Fibroblast of mammary gland (primary cell): ENCODE data around the gene TUFT1.
A peak's percentile ranks its signal among the peaks of the same experiment; 100 is the strongest.

Source experiments
- DNase-seq: peaks from one replicate; pipeline ENCODE4 v3.0.0-alpha.2; 2010; ENCODE audit warnings: low read depth
- H3K4me3 ChIP-seq: 2 replicates; pipeline ENCODE4 v1.5.1; 2011; ENCODE audit warnings: low read depth, mild to moderate bottlenecking, low read length, moderate library complexity; ENCODE audit not compliant: control insufficient read depth
- TF ChIP-seq, protein P1 (sequence below): conservative IDR thresholded peaks from 2 replicates; pipeline ENCODE4 v1.5.1; 2011; ENCODE audit warnings: low read depth, low read length, inconsistent platforms; ENCODE audit not compliant: control insufficient read depth, insufficient read depth

The TUFT1 gene

DNA sequence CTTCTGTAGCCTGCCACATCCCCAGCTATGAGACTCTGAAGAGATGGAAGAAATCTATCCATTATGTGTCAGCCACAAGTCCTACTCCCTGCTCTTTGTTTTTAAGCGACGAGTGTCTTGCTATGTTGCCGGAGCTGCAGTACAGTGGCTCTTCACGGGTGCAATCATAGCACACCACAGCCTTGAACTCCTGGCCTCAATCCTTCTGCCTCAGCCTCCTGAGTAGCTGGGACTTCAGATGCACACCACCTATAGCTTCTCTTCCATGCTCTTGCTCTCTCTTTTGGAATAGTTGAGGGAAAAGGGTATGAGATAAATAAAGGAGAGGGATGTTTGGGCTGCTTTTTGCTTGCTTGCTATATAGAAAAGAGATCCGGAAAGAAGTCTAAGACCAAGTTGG, 1.6 kb downstream of the TUFT1 start:
- H3K4me3 ChIP-seq = no peak overlapping the region
- TF ChIP-seq, protein P1, sequence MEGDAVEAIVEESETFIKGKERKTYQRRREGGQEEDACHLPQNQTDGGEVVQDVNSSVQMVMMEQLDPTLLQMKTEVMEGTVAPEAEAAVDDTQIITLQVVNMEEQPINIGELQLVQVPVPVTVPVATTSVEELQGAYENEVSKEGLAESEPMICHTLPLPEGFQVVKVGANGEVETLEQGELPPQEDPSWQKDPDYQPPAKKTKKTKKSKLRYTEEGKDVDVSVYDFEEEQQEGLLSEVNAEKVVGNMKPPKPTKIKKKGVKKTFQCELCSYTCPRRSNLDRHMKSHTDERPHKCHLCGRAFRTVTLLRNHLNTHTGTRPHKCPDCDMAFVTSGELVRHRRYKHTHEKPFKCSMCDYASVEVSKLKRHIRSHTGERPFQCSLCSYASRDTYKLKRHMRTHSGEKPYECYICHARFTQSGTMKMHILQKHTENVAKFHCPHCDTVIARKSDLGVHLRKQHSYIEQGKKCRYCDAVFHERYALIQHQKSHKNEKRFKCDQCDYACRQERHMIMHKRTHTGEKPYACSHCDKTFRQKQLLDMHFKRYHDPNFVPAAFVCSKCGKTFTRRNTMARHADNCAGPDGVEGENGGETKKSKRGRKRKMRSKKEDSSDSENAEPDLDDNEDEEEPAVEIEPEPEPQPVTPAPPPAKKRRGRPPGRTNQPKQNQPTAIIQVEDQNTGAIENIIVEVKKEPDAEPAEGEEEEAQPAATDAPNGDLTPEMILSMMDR = no peak
- DNase-seq = no peak

DNA sequence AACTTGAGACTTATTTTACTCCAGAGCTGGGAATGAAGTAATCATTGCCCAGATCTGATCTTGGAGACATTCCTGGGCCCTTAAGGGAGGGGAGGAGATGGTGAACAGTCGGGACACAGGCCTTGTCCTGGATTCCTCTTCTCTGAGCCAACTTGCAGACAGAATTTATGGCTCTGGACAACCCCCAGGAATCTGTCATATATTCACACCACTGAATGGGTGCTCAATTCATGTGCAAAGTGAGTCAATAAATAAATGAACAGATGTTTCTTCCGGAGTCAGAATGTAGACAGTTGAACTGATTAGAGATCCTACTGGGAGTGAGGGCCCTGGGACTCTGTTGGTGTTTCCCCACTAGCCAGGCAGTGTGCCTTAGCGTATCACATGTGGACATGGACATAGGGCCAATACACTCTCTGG, 2.6 kb downstream of the TUFT1 start:
- no peak overlapping the region for H3K4me3 ChIP-seq
- TF ChIP-seq, protein P1 = no peak
- DNase-seq = peak; percentile 88

DNA sequence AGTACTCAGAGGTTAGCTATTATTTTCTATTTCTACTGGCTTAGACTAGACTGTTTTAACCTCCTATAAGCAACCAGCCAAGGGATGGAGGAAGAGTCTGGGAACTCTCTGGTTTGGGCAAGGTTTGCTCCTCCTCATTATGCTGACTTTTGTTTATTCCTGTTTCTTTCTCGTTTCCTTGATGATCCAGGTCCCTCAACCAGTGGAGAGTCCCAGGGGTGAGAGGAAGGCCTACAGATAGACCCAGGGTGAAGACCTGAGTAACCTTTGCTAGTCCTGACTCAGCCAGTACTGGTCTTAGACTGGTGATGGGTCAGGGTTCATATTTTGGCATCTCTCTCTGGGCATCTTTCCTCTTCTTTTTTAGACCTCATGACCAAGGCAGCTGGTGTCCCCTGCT, 5.4 kb downstream of the TUFT1 start:
- TF ChIP-seq, protein P1 = no peak
- H3K4me3 ChIP-seq = no peak overlapping the region
- no peak for DNase-seq

DNA sequence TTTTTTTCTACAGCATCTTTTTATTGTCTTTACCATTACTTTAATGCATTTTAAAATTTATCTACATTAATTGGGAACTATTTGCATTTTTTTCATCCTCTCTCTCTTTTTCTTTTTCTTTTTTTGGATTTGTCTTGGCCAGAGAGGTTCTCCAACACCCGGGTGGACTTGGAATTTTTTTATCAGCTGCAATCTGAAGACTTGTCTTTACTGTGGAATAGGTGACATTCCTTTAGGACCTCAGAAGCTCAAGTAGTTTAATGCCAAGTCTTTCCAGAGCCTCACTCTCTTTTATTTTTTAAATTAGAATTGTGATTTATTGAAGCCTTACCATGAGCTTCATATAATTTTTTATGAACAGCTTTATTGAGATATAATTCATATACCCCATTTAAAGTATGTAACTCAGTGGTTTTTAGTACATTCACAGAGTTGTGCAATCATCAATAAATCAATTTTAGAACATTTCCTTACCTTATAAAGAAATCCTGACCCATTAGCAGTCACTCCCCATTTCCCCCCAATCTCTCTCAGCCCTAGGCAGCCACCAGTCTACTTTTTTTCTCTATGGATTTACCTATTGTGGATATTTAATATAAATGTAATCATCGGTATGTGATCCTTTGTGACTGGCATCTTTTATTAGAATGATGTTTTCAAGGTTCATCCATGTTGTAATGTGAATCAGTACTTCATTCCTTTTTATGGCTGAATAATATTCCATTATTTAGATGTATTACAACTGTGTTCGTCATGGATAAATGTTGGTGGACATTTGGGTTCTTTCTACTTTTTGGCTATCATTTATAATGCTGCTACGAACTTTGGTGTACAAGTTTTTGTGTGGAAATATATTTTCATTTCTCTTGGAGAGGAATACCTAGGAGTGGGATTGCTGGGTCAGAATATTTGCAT, 6.2 kb downstream of the TUFT1 start:
- no peak for DNase-seq
- no peak overlapping the region for H3K4me3 ChIP-seq
- TF ChIP-seq, protein P1 = no peak

DNA sequence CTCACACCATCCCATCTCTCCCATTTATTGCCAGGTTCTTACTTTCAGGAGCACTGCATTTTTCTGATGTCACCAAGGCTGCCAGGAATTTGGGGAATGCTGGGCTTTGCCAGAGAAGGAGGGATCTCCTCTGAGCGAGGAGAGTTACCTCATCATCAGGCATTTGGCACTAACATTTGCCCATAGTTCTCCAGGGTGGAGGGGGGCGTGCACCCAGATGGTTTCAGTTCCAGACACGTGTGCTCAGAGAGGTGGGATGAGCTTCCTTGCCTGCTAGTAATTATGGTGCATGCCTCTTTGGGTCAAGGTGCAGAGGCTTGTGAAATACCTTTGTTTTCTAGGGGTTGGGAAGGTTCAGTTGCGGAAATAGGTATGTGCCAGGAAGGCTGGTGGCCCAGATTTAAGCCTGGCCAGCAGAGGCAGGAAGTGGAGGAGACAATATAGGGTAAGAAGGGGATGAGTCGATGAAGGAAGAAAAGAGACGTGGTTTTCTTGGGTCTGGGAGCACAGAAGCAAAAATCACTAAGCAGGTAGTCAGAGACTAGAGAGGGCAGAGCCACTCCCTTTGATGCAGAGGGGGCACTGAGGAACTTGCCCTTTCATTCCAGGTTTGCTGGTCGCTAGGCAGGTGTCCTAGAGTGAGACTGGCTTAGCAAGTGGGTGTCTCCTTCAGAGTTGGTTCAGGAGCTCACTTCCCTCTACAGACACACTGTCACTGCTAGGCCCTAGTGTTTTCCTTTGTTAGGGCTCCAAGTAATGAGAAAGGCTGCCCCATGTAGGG, 7.2 kb downstream of the TUFT1 start:
- DNase-seq = peak; percentile 80
- TF ChIP-seq, protein P1 = no peak
- H3K4me3 ChIP-seq = no peak overlapping the region

DNA sequence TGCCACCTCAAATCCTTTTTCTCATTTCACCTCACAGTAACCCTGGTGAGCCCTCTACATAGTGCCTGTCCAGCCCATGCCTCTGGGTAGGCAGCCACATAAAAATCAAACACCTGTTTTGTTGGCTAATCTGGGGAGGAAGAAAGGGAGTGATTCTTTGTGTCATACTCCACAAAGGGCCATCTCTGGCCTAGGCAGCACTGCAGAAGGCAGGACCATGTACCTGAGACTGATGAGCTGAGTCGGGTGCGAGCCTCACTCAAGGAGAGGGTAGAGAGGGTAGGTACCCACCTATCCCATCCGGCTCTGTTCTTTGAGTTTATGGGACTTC, 7.8 kb downstream of the TUFT1 start:
- no peak for DNase-seq
- H3K4me3 ChIP-seq = no peak overlapping the region
- TF ChIP-seq, protein P1 = no peak
